GM21360 (cell line): ENCODE results near the gene RPL10A.

ENCODE experiments used
- ATAC-seq: cut with Tn5 transposase; IDR thresholded peaks from one replicate; pipeline ENCODE4 v1.9.1; 2021; ENCODE audit warnings: mild to moderate bottlenecking, moderate library complexity; ENCODE audit not compliant: unreplicated experiment

Gene RPL10A

DNA sequence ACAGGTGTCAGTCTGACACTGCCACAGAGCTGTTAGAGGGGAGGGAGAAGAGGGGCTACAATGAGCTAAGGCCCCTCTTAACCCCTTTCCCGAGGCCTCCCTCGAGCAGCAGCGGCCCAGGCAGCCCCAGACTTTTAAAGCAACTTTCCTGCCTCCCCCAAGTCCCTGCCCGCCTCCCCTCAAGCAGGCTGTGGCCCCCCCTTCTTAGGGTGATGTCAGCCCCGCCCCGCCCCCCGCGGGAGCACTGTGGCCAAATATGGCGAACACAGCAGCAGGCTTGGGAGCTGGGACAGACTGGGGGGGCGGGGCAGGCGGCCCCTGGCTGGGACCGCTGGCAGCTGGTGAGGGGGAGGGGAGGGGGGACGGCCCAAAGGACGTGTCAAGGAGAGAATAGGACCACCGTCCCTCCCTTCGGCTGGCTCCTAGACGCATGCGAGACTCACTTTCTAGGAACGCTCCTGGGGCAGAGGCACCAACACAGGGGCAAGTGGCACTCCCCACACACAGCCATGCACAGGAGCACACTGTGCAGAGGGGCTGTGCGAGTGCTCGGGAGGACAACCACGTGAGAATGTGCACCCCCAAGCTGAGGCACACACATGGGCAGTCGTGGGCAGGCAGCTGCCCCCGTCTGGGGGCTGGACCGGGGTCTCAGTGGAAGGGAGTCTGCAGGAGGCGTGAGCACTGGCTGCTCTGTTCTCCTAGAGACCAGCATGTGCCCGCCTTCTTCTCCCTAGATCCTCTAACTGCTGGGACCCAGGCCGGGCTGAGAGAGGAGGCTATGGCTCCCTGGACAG lies 22.0 kb downstream of the RPL10A start:
- no peak for ATAC-seq

DNA sequence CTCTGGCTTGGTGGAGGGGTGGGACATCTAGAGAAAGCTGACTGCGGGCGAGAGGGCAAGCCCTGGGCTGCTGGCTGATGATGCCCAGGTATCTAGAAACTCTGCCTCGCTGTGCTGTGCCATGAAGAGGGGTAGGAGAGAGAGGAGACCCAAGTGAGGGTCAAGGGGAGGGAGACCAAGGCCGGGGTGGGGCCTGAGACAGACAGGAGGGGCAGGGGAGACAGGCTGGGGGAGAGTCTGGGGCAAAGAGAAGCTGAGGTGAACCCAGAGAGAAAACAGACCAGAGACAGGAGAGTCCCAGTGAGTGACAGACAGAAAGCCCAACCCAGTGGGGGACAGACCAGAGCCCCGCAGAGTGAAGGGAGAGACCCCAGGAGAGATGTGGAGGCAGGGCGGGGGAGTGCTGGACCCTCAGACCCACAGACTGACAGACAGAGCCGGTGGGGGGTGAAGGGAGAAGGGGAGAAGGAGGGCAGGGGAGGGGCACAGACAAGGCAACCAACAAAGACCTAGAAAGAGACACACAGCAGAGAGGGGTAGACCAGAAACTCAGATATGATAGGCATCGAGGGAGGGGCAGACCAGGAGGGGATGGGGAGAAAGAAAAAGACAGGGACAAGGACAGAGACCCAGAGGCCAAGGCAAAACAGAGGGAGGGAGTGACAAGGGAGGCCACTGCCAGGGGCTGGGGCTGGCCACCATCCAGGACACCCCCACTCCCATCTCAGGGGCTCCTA lies 22.8 kb downstream of the RPL10A start:
- ATAC-seq = no peak

DNA sequence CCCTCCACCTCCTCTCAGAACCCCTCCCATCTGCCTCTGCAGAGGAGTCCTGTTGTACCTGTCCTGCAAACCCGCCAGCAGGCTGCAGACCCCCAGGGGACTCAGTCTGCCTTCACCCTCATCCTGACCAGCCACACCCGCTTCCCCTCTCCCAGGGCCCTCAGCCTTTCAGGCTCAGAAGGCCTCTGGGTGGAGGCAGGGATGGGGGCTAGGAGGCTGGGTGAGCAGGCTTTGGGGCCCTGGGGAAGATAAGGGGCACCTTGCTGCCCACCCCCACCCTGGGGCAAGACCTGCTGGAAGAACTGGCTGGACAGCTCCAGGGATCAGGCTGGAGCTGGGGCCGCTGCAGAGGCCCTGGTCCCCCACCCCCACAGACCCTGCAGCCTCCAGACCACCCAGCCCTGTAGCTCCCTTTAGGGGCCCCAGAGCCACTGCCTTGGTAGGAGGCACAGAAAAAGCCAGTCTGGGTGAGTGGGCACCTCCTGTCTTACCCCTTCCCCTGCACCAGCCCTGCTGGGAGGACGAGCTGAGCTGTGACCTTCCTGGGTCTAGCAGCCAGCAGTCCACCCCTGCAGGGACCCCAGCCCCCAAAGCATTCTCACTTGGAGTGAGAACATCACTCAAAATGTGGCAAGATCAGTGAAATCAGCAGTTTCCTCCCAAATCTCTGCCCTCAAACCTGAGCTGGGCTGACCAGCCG lies 23.5 kb downstream of the RPL10A start:
- no peak for ATAC-seq

DNA sequence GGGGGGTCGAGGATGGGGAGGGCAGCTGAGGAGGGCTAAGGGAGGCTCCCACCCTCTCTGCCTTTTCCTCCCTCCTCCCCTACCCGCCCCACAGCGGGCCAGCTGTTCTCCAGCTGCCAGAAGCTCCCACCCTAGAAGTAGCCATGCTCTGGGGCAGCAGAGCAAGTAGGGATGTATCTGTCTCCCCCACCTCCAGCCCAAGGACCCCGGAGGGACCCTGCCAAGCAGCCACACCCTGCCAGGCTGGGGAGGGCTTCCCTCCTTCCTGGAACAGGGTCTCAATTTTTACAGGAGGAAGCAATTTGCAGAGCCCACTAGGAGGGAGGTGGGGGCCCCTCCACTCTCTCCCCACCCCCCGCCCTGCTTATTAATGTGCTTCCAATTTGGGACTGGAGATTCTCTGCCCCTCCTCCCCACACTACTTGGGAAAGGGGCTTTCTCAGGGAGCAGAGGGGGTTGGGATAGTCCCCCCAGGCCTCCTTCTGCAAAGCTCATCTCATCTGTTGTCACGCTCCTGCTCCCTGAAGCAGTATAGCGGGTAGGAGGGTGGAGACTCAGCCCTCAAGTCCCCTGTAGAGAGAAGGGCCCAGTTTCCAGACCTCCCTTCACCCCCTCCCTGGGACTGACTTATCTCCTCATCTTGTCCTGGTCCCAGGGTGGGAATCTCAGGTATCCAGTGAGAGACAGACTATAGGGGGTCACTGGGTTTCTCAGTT lies 24.2 kb downstream of the RPL10A start:
- ATAC-seq = no peak

DNA sequence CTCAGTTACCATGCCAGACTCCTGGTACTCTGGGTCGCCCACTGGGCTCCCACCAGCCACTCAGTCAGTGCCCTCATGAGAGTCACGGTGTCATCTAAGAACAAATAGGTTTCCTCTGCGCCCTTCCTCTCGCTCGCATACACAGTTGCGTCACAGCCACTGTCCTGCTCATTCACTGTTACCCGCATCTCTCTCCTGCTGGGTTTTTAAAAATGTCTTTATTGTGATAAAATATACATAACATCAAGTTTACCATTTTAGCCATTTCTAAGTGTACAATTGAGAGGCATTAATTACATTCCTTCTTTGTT lies 24.7 kb downstream of the RPL10A start:
- ATAC-seq = no peak

DNA sequence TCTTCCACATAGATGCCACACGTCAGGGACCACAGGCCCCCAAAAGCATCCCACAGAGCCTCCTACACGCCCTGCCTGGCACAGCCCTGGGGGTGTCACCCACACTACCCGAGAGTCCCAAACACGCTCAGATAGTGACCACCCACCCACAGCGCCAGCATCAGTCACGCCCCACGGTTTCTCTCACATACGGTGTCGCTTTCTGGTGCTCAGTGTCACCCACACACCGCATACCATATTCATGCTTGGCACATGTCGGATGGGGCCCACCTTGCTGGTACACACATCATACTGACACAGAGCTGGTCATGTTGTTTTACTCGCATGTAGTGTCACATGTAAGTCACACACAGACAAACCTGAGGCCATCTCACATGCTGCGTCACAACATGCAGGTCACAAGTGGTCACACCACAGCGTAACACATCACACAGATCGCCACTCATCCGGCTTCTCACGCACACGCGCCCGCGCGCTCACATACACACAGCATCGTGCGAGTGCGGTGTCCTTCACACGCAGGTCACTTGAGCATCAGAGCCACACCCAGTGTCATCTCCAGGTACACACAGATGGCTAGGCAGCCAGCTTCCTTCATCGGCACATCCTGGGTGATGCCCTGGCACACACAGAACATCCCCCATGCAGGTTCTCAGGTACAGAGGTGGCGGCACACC lies 25.2 kb downstream of the RPL10A start:
- ATAC-seq = no peak

DNA sequence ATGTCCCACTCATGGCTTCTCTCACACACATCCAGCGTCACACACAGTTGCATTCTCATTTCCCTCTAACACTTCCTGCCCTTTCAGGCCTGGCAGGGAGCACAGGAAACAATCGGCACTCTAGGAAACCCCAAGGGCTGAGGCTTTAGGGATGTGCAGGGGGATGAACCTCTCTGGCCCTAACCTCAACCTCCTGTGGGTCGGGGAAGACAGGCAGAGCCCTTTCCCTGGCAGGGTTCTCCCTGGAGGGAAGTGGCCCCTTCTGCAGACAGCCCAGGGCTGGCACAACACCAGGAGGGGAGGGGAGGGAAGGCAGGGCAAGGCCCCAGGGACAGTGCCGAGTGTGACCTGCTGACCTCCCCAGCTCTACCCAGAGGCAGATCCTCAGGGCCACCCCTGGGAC lies 26.0 kb downstream of the RPL10A start:
- ATAC-seq = no peak

DNA sequence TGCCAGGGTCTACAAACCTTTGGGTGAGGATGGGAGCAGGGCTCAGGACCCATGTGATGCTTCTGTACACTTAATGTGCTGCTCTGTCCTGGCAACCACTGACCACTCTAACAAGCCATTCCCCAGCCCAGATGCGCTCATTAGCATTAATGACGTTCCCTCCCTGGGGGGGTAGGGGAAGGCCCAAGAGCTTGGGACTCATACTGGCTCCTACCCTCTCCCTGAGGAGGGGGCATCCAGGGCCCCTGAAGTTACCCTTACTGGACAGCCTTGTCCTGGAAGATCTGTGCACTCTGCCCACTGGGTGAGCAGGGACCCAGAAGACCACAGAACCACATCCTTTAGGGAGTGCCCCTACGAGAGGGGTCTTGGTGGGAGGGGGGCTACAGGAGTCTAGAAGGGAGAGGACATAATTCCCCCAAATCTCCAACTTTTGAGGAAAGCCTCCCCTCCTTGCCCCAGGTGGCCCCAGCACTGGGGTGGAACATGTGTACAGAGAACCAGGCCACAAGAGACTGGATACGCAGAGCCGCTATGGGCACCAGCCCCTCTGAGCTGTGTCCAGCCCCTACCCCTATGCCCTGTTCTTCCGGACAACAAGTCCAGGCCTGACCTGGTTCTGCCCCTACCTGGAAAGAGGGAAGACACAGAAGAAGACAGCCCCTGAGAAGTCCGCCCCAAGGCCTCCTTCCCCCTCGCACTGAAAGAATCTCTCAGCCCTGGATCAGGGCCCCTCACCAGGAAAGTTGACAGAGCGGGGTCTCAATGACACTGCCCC lies 27.2 kb downstream of the RPL10A start:
- no peak for ATAC-seq

DNA sequence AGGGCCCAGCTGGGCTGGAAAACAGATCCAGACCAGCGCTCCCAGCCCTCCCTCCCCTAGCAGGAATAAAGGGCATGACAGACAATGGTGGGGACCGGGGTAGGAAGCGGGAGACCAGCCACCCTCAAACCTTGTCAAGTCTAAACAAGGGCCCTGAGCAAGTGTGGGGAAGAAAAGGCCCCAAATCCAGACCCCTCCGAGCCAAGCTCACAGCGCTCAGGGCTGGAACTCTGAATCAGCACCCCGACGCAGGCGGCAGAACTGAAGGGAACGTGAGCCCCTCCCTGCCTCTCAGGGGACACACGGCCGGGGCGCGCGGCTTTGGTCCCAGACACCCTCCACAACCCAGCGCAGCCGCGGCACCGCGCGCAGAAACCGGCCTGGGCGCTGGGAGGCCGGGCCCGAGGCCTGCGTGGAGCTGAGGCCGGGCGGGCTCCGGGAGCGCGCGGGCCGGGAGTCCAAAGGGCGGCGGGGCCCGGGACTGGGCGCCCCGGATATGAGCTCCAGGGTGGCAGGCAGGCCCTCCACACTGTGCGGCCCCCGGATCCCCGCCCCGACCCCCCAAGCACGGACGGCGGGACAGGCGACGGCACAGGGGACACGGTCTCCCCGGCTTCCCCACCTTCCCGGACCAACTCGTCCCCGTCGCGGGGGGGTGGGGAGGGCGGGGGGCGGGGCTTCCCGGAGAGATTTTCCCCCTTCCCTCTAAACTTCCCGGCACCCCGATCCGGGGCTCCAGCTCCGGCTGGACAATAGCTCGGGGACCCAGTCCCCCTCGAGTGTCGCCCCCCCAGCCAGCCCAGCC lies 28.0 kb downstream of the RPL10A start:
- ATAC-seq = no peak

DNA sequence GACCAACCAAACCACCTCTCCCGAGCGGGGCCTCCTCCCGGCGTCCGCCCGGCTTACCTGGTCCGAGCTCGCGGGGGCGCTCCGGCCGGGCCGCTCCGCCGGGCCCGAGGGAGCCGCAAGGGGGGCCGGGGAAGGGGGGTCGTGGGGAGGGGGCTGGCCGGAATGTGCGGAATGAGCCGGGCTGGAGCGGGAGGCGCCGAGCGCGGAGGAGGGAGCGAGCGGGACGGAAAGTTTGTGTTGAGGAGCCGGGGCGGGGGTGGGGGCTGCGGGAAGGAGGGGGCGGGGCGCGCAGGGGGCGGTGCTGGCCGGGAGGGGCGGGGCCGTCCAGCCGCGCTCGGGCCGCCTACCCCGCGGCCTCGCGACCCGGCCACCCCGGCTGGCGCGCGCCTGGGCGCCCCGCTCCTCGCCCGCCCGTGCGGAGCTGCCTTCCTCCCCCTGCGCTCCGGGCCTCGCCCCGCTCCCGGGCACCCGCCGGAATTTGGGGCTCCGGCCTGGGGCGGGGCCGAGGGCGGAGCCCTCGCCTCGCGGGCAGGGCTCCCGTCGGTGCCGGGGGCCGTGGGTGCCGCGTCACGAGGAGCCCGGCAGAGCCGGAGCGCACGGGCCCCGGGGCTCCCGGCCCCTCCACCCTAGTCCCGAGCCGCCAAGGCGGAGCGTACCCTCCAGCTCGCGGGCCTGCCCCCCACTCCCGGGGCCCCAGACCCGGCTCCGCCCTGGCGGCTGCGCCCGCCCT lies 28.8 kb downstream of the RPL10A start, which contains the start of gene TEAD3:
Gene TEAD3 (minus strand): TSS at position 239 of the 730 bp plus-strand sequence.
- no peak for ATAC-seq

DNA sequence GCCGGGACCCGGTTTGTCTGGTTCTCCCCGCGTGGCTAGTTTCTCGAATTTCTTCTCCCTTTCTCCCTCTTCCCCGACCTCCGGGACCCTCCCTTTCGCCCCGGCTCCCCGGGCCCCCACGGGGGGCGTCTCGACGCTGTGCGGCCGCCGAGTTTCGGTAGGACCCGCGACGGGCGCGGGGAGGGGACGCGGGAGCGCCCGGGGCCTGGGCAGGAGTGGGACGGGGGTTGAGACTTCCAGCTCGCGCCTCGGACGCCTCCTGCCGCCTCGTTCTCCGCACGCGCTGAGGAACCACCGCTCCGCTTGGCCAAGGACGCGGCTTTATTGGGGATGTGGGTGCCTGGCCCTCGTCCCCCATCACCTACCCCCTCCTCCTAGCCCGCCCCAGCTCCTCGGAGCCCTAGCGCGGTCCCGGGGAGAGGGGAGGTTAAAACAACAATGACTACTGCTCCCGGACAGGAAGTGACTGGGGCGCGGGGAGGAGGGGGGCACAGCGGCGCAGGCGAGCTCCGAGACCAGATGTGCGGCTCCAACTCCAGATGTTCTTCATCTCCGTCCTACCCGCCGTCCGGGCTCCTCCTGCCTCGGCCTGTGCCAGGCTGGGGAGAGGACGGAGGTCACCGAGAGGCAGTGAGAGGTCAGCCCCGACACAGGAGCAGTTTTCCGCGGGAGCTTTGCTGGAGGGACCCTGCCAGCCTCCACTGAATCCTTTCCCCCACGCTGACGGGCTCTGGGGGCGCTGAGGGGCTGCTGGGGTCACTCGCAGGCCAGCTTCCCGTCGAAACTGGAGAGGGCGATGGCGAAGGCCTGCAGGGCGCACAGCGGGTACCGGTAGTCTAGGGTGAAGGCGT lies 29.6 kb downstream of the RPL10A start:
- ATAC-seq = no peak

DNA sequence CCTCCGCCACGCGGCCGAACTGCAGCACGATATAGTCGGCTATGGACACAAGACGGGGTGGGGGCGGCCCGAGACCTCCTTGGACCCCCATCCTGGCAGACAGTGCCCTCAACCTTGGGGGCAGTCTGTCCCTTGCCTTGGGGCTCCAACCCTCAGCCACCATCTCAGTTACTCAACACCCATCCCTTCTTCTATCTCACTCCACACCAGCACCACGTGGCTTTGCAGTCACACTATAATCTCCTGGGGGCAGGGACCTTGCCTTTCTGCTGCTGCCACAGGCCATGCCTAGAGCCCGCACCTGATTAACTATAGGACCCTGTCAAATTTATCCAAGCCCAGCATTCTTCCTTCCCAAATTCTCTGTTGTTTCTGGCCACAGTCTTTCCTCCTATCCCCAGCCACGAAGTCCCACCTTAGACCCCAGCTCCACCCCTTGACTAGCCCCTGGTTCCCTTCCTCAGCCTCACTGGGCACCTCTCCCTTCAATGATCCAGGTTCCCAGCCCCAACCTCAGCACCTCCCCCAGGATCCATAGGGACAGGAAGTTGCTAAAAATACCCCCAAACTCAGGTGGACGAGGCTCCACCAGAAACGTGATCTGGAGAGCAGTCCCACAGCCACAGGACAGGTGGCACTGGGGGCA lies 30.3 kb downstream of the RPL10A start:
- ATAC-seq = no peak

DNA sequence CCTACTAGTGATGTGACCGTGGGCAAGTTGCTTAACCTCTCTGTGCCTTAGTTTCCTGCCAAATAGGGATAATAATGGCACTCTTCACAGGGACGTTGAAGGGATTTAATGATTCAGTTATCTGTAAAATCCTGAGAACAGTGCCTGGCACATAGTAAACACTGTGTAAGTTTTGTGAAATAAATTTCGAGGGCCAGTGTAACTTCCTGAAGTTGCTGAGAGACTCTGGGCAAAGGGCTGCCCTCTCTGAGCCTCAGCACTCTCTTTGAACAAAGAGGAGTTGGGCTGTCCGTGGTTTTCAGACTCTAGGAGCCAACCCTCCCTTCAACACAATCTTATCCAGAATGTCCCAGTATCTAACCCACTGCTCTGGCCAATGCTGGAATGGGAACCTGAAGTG lies 31.2 kb downstream of the RPL10A start:
- ATAC-seq = no peak

DNA sequence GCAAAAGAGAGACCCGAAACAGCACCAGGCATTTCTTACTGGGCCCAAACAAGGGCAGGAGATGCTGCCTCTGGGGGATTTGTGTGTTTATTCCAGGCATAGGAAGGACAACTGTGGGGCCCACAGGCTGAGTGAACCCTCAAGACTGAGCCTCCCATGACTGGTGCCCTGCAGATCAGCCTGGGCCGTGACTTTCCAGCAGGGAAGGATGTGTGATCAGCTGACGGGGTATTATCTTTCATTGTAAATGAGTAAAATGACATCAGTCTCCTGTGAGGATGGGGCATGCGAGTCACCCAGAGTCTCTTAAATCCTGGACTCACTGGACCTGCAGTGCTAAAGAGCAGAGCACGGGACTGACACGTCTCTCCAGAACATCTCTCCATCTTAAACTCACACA lies 32.6 kb downstream of the RPL10A start:
- ATAC-seq = no peak

DNA sequence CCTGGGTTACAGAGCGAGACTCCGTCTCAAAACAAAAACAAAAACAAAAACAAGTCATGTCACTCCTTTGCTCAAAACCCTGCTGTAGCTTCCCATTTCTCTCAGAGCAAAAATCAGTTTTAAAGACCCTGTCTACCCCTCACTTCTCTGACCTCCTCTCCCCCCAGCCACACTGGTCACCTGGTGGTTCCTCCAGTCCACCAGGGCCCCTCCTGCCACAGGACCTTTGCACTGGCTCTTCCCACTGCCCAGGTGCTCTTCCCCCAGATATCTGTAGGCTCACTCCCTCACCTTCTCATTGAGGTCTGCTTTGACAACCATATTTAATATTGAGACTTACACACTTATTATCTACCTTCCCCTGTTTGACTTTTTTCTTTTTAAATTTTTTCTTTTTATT lies 33.6 kb downstream of the RPL10A start:
- no peak for ATAC-seq

DNA sequence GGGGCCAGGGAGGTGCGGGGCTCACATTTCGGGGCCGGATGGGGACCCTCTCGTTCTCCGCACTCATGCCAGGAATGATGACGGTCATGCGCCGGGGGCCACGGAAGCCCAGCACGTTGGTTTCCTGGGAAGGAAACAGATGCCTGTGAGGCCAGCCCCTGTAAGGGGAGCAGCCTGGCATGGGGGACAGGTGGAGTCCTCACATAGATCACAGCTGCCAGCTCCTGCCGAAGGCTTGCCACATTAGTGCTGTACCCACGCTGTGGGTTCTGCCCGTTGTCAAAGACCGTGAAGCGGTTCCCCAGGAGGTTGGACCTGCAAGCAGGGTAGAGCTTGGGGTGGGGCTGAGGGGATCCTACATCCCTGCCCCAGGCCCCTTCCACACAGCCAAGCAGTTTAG lies 35.3 kb downstream of the RPL10A start:
- ATAC-seq = no peak

DNA sequence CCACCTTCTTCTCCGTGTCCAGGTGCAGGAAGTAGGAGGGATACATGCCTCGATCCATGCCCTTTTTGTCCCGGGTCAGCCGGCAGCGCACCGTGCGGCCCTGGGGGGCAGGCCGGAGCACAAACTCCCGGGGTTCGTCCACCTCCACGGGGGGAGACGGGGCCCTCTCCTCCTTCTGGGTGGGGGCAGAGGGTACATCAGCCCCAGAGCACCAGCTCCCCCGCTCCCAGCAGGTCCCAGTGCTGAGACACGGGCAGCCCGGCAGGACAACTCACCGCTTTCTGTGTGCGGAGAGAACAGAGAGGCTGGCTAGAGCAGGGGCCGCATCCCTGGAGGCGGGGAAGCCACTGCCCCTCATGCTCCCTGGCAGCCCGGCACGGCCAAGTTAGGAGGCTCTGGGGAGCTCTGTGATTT lies 37.8 kb downstream of the RPL10A start:
- no peak for ATAC-seq
